Measurements from ENCODE around the gene LHX3.

DNA sequence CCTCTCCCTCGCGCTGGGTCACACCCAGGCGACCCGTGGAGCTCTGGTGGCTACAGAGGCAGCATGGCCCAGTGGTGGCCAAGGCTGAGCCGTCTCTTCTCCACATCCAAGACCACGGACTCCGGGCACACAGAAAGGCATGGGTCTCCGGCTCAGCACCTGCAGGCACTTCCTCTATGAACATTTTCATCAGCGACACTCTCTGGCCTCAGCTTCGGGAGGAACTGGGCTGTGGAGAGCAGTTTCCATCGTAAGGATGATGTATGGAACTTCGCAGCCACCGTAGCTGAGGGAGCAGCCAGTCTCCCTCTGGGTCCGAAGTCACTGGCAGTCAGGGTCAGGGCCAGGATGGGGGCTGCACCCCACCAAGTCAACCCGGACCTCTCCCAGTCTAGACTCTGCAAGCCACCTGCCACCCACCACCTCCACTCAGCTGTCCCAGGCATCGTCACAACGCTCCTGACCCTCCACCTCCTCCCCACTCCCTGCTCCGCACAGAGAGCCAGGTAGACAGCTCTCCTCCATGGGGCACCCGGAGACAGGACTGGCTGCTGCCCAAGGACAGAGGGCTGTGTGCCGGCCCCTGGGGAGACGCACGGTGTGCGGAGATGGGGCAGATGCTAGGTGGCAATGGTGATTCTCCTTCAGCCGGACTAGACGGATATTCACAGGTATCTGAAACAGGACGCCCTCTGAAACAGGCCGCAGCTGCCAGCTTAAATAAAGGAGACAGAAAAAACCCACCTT, 31.0 kb upstream of the LHX3 start:
- TF ChIP-seq, protein P1, sequence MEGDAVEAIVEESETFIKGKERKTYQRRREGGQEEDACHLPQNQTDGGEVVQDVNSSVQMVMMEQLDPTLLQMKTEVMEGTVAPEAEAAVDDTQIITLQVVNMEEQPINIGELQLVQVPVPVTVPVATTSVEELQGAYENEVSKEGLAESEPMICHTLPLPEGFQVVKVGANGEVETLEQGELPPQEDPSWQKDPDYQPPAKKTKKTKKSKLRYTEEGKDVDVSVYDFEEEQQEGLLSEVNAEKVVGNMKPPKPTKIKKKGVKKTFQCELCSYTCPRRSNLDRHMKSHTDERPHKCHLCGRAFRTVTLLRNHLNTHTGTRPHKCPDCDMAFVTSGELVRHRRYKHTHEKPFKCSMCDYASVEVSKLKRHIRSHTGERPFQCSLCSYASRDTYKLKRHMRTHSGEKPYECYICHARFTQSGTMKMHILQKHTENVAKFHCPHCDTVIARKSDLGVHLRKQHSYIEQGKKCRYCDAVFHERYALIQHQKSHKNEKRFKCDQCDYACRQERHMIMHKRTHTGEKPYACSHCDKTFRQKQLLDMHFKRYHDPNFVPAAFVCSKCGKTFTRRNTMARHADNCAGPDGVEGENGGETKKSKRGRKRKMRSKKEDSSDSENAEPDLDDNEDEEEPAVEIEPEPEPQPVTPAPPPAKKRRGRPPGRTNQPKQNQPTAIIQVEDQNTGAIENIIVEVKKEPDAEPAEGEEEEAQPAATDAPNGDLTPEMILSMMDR (conservative IDR thresholded peaks at IDR 0.05), result no peak
- TF ChIP-seq EZH2 (IDR thresholded peaks at IDR 0.05; ENCODE audit: low read depth), result no peak

All from PC-9 (cell line).